HCT116 (cell line): ENCODE measurements around the gene TARS3. TPM values are rescaled to one million over a fixed set of nuclear protein-coding genes. Genes with fewer than 3 reads are reported as not detected.

ENCODE experiments used
- ATAC-seq: fragments of 200-7000 bp; cut with Tn5 transposase; 2 replicates; pipeline ENCODE4 v1.9.1; 2020; ENCODE audit warnings: mild to moderate bottlenecking, moderate library complexity
- BruUV-seq: library from RNA; stranded (reverse); fragments of 400-500 nt; replicated peaks from 2 replicates; lab custom pipeline; 2021; lab: Mats Ljungman, UMichigan
- CTCF ChIA-PET: fragments of 300-600 bp; sonication (Branson Sonifier 250); formaldehyde crosslinking; loops from one replicate; lab custom pipeline; 2021; ENCODE audit warnings: antibody characterized with exemption; lab: Charles Lee
- POLR2A ChIA-PET: fragments of 300-600, 350-600 bp; sonication (Branson Sonifier 250); formaldehyde crosslinking; loops from one replicate; lab custom pipeline; 2021; ENCODE audit warnings: antibody characterized with exemption; lab: Charles Lee
- RAD21 ChIA-PET, 2 experiments: fragments of 300-600 bp; sonication (Branson Sonifier 250); formaldehyde crosslinking; loops; one replicate each; lab custom pipeline; 2023; ENCODE audit warnings: low total read pairs in 2 of 2; ENCODE audit not compliant: uncharacterized antibody in 2 of 2, unreplicated experiment in 2 of 2, low non-redundant PET in 1 of 2; lab: Charles Lee
- DNase-seq: peaks from one replicate; pipeline ENCODE4 v3.0.0-alpha.2; 2010; ENCODE audit warnings: low read depth, low spot score
- H2AFZ ChIP-seq: fragments of 200-600 bp; shearing (Covaris generic), sonication (generic); 2 replicates; pipeline ENCODE4 v1.6.1; 2017; ENCODE audit warnings: low read depth, mixed run types, mixed read lengths, antibody characterized with exemption, low read length; ENCODE audit not compliant: poor library complexity, severe bottlenecking
- H3K27ac ChIP-seq: 2 replicates; pipeline ENCODE4 v1.5.1; 2012; ENCODE audit warnings: low read depth, low read length
- H3K27me3 ChIP-seq: fragments of 200-600 bp; sonication (generic); 2 replicates; pipeline ENCODE4 v1.6.1; 2016; ENCODE audit warnings: mixed run types, low read length, mixed read lengths; ENCODE audit not compliant: insufficient read depth
- H3K36me3 ChIP-seq, 2 experiments: fragments of 200-500 bp in 1 of 2; fragments of 200-600 bp in 1 of 2; sonication (Bioruptor generic) in 1 of 2; sonication (generic) in 1 of 2; 2 replicates each; pipeline versions ENCODE4 v1.5.1 to v1.6.1; 2014 to 2016; ENCODE audit warnings: low read length in 2 of 2, inconsistent platforms in 1 of 2, mixed read lengths in 1 of 2, mixed run types in 1 of 2; ENCODE audit not compliant: insufficient read depth in 2 of 2, control insufficient read depth in 1 of 2
- H3K4me1 ChIP-seq, 2 experiments: fragments of 200-600 bp in 1 of 2; sonication (generic) in 1 of 2; 2 replicates each; pipeline versions ENCODE4 v1.5.1 to v1.6.1; 2012 to 2017; ENCODE audit warnings: low read length in 2 of 2, inconsistent platforms in 1 of 2, mild to moderate bottlenecking in 1 of 2, mixed read lengths in 1 of 2, mixed run types in 1 of 2, moderate library complexity in 1 of 2; ENCODE audit not compliant: insufficient read depth in 2 of 2, control insufficient read depth in 1 of 2
- H3K4me2 ChIP-seq: fragments of 200-600 bp; sonication (generic); 2 replicates; pipeline ENCODE4 v1.6.1; 2017; ENCODE audit warnings: mixed run types, low read length, mixed read lengths
- H3K4me3 ChIP-seq, 2 experiments: fragments of 200-600 bp in 1 of 2; sonication (generic) in 1 of 2; replicated peaks in 1 of 2; 2 replicates each; pipeline ENCODE4 v1.5.1; 2011 to 2016; ENCODE audit warnings: low read length in 2 of 2, control low read depth in 1 of 2, low read depth in 1 of 2, mild to moderate bottlenecking in 1 of 2, mixed read lengths in 1 of 2, mixed run types in 1 of 2
- H3K79me2 ChIP-seq: fragments of 200-600 bp; sonication (generic); 2 replicates; pipeline ENCODE4 v1.6.1; 2017; ENCODE audit warnings: mild to moderate bottlenecking, mixed run types, low read length, moderate library complexity, mixed read lengths; ENCODE audit not compliant: insufficient read depth
- H3K9ac ChIP-seq: fragments of 200-600 bp; sonication (generic); 2 replicates; pipeline ENCODE4 v1.6.1; 2016; ENCODE audit warnings: low read length, mixed read lengths
- H3K9me2 ChIP-seq: fragments of 200-600 bp; sonication (generic), shearing (Covaris generic); 2 replicates; pipeline ENCODE4 v1.6.1; 2017; ENCODE audit warnings: mixed run types, mild to moderate bottlenecking, moderate library complexity; ENCODE audit not compliant: insufficient read depth
- H3K9me3 ChIP-seq, 2 experiments: fragments of 200-500 bp in 1 of 2; fragments of 200-600 bp in 1 of 2; sonication (Bioruptor generic) in 1 of 2; sonication (generic) in 1 of 2; 2 replicates each; pipeline ENCODE4 v1.6.1; 2014 to 2017; ENCODE audit warnings: low read length in 2 of 2, mixed read lengths in 2 of 2, inconsistent platforms in 1 of 2, low read depth in 1 of 2, mild to moderate bottlenecking in 1 of 2, mixed run types in 1 of 2, moderate library complexity in 1 of 2; ENCODE audit not compliant: control insufficient read depth in 1 of 2, insufficient read depth in 1 of 2
- H4K20me1 ChIP-seq: fragments of 200-600 bp; sonication (generic), shearing (Covaris generic); 2 replicates; pipeline ENCODE4 v1.6.1; 2017; ENCODE audit warnings: mixed run types, mild to moderate bottlenecking, moderate library complexity; ENCODE audit not compliant: insufficient read depth
- CBX3 ChIP-seq: IDR thresholded peaks from 2 replicates; pipeline ENCODE4 v1.6.1; 2012; ENCODE audit warnings: low read depth
- CEBPB ChIP-seq: IDR thresholded peaks from 2 replicates; pipeline ENCODE4 v1.6.1; 2012; ENCODE audit warnings: low read depth
- EGR1 ChIP-seq: IDR thresholded peaks from 2 replicates; pipeline ENCODE4 v1.6.1; 2012; ENCODE audit warnings: low read depth
- EZH2 ChIP-seq: fragments of 200-600 bp; sonication (generic); IDR thresholded peaks from 2 replicates; pipeline ENCODE4 v1.6.1; 2017; ENCODE audit warnings: antibody characterized with exemption, mixed run types
- FOSL1 ChIP-seq: IDR thresholded peaks from 2 replicates; pipeline ENCODE4 v1.6.1; 2012; ENCODE audit warnings: low read depth
- POLR2A ChIP-seq: IDR thresholded peaks from 2 replicates; pipeline ENCODE4 v1.7.0; 2011; ENCODE audit warnings: borderline replicate concordance; ENCODE audit not compliant: insufficient read depth, insufficient read length; ENCODE audit errors: extremely low read depth
- SIN3A ChIP-seq: IDR thresholded peaks from 2 replicates; pipeline ENCODE4 v1.6.1; 2012; ENCODE audit warnings: low read depth
- SRF ChIP-seq: IDR thresholded peaks from 2 replicates; pipeline ENCODE4 v1.6.1; 2012; ENCODE audit warnings: low read depth
- TCF7L2 ChIP-seq: IDR thresholded peaks from 2 replicates; pipeline ENCODE4 v1.7.0; 2011; ENCODE audit warnings: borderline replicate concordance, inconsistent platforms; ENCODE audit not compliant: insufficient read depth, insufficient read length; ENCODE audit errors: extremely low read depth
- YY1 ChIP-seq: IDR thresholded peaks from 2 replicates; pipeline ENCODE4 v1.6.1; 2011; ENCODE audit warnings: low read length, low read depth, moderate library complexity, mild to moderate bottlenecking; ENCODE audit not compliant: insufficient replicate concordance; ENCODE audit errors: extremely low read depth
- ZFX ChIP-seq: fragments of 450-650 bp; IDR thresholded peaks from 2 replicates; pipeline ENCODE4 v1.6.1; 2017
- intact Hi-C: fragments of 100-400 bp; cut with micrococcal nuclease; formaldehyde crosslinking; loops from 2 replicates; pipeline ENCODE4 v1.10.0; 2022
- total RNA-seq: library from RNA; stranded (reverse); gene quantifications from one replicate; pipeline ENCODE4 v1.2.1, GENCODE V29; 2021; ENCODE audit not compliant: unreplicated experiment
- TF ChIP-seq, protein P1 (sequence below): IDR thresholded peaks from 2 replicates; pipeline ENCODE4 v1.6.1; 2012
- TF ChIP-seq, protein P2 (sequence below), 3 experiments: fragments of 200-600 bp in 1 of 3; sonication (generic) in 1 of 3; IDR thresholded peaks in 2 of 3; conservative IDR thresholded peaks in 1 of 3; 2 replicates each; pipeline ENCODE4 v1.5.1; 2012 to 2017; ENCODE audit warnings: low read depth in 2 of 3, low read length in 2 of 3, antibody characterized with exemption in 1 of 3, borderline replicate concordance in 1 of 3, control low read depth in 1 of 3, mild to moderate bottlenecking in 1 of 3, mixed read lengths in 1 of 3, mixed run types in 1 of 3, moderate library complexity in 1 of 3; ENCODE audit not compliant: insufficient read depth in 1 of 3

Gene TARS3
- total RNA-seq, 1 experiment from 2014 or later = 11.1 TPM

DNA sequence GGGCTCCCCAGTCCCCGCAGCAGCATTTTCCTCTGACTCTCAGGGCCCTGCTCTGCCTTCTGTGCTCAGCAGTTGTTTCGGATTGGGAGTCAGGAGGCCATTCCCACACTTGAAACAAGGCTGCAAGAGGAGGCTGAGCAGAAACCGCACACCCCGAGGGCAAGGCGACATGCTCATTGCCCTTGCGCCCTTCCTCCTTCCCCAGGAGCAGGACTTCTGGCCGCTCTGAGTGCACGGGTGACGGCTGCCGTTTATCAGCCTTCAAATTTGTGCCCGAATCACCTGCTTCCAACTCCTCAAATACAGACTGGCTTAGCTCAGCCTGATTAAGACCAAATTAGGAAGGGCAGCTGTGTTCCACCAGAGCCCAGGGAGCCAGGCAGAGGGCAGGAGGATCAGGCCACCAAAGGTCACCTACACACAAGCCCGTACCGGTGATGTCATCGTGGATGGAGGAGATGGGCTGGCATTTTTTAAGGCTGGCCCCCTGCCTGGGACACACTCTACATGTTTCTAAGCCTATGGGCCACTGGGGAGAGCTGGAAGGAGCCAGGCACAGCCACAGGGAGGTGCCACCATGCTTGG is 110.2 kb downstream of the TARS3 start:
- H2AFZ ChIP-seq = no peak overlapping the region
- DNase-seq = no peak
- H3K36me3 ChIP-seq = no peaks in the 10 kb centered on the region
- CTCF ChIA-PET = no interaction called here
- no peak overlapping the region for H3K9ac ChIP-seq
- H3K27me3 ChIP-seq = no peaks in the 10 kb centered on the region
- peaks cover 13 to 18% of the 10 kb centered on the region in 2 experiments for H3K4me1 ChIP-seq
- BruUV-seq = no TSS peak
- no peaks in the 10 kb centered on the region for H3K79me2 ChIP-seq
- POLR2A ChIA-PET = no interaction called here
- ATAC-seq = no peak
- intact Hi-C loops = no loop called here
- RAD21 ChIA-PET = no interaction called here
- TF ChIP-seq YY1 = no peak
- H3K9me2 ChIP-seq = no peaks in the 10 kb centered on the region
- H3K4me2 ChIP-seq = no peak overlapping the region
- no peaks in the 10 kb centered on the region for H4K20me1 ChIP-seq
- H3K27ac ChIP-seq = no peak overlapping the region
- no peak overlapping the region for H3K4me3 ChIP-seq
- H3K9me3 ChIP-seq = no peaks in the 10 kb centered on the region

DNA sequence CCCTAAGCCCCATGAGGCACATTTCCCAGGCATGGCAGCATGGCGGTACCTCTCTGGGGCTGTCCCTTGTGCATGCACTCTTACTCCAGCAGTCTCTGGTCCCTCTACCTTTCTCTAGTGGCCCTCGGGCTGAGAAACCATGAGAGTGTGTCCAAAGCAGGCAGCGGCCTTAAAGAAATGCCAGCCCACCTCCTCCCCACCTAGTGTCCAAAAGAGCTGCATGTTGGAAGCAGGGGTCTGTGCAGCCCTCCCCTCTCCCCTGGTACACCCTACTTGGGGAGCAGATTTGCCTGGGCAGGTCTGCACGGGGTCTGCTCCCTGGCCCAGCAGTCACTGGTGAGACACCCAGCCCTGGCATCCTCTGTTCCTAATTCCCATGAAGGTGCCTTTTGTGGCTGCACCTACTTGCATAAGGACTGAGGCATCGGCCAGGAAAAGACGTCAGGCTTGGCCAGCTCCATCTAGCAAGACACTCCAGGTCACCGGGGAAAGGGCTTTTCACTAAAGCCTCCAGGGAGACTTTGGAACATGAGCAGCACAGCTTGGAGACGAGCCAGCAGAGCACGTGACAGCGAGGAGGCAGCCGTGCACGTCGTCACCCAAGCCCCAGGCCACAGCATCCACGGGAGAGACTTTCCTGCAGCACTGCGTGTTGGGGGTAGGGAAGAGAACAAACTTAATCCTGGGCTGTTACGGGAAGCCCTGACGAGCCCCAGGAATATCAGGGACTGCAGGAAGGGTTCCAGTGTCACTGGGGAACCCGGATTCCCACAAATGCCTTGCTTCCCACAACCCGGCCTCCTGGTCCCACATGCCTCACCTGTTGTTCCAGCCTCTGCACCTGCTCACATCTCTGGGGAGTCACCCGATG is 110.9 kb downstream of the TARS3 start:
- Histone ChIP-seq H3K4me1 (peaks cover 13 to 18% of the 10 kb centered on the region in 2 experiments), H4K20me1 (no peaks in the 10 kb centered on the region), H2AFZ (no peak overlapping the region), H3K9me2 (no peaks in the 10 kb centered on the region), H3K9me3 (no peaks in the 10 kb centered on the region), H3K36me3 (no peaks in the 10 kb centered on the region), H3K27ac (no peak overlapping the region), H3K4me3 (no peak overlapping the region), H3K27me3 (no peaks in the 10 kb centered on the region), H3K9ac (no peak overlapping the region), H3K79me2 (no peaks in the 10 kb centered on the region), H3K4me2 (no peak overlapping the region)
- ATAC-seq (no peak), DNase-seq (no peak)
- ChIA-PET RAD21 (no interaction called here), CTCF (no interaction called here), POLR2A (no interaction called here)
- TF ChIP-seq SIN3A = no peak
- TF ChIP-seq SRF = no peak
- TF ChIP-seq FOSL1 = no peak
- TF ChIP-seq, protein P1, sequence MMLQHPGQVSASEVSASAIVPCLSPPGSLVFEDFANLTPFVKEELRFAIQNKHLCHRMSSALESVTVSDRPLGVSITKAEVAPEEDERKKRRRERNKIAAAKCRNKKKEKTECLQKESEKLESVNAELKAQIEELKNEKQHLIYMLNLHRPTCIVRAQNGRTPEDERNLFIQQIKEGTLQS = no peak
- TF ChIP-seq TCF7L2 = no peak
- TF ChIP-seq, protein P2, sequence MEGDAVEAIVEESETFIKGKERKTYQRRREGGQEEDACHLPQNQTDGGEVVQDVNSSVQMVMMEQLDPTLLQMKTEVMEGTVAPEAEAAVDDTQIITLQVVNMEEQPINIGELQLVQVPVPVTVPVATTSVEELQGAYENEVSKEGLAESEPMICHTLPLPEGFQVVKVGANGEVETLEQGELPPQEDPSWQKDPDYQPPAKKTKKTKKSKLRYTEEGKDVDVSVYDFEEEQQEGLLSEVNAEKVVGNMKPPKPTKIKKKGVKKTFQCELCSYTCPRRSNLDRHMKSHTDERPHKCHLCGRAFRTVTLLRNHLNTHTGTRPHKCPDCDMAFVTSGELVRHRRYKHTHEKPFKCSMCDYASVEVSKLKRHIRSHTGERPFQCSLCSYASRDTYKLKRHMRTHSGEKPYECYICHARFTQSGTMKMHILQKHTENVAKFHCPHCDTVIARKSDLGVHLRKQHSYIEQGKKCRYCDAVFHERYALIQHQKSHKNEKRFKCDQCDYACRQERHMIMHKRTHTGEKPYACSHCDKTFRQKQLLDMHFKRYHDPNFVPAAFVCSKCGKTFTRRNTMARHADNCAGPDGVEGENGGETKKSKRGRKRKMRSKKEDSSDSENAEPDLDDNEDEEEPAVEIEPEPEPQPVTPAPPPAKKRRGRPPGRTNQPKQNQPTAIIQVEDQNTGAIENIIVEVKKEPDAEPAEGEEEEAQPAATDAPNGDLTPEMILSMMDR (IDR thresholded peaks at IDR 0.05 in 2 of 3, conservative IDR thresholded peaks at IDR 0.05 in 1 of 3; ENCODE audit: borderline replicate concordance in 1 of 3, insufficient read depth in 1 of 3, low read depth in 2 of 3, low read length in 2 of 3) = no peak
- no peak for TF ChIP-seq CBX3
- no peak for TF ChIP-seq CEBPB
- no peak for TF ChIP-seq YY1
- TF ChIP-seq EZH2 = no peak
- no peak for TF ChIP-seq POLR2A
- no peak for TF ChIP-seq EGR1
- no peak for TF ChIP-seq ZFX
- no TSS peak for BruUV-seq
- intact Hi-C loops = no loop called here
